ENCODE measurements around the gene TRIM16.
"Not testable (repeated sequence)": the region's sequence is repeated elsewhere in the genome, so short reads cannot be mapped to it uniquely, and the experiment has no call there.

DNA sequence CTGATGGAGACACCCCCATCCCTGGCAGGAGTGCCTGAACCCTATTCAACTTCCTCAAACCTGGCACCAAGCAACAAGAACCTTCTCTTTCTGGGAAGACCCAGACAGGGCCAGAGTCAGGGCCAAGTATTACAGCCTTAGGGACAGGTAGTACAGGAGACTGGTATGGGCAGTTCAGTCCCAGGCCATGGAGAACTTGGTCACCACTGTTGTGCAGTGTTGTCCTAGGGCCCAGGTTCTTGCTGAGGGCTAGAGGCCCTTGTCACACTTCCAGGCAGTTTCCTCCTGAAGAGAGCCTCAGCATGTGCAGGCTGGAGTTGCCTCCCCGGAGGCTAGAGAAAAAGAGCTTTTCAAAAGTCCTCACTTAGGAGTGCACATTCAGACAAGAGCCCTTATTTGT is 93.3 kb downstream of the TRIM16 start:
- TF ChIP-seq, protein P1, sequence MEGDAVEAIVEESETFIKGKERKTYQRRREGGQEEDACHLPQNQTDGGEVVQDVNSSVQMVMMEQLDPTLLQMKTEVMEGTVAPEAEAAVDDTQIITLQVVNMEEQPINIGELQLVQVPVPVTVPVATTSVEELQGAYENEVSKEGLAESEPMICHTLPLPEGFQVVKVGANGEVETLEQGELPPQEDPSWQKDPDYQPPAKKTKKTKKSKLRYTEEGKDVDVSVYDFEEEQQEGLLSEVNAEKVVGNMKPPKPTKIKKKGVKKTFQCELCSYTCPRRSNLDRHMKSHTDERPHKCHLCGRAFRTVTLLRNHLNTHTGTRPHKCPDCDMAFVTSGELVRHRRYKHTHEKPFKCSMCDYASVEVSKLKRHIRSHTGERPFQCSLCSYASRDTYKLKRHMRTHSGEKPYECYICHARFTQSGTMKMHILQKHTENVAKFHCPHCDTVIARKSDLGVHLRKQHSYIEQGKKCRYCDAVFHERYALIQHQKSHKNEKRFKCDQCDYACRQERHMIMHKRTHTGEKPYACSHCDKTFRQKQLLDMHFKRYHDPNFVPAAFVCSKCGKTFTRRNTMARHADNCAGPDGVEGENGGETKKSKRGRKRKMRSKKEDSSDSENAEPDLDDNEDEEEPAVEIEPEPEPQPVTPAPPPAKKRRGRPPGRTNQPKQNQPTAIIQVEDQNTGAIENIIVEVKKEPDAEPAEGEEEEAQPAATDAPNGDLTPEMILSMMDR (IDR thresholded peaks at IDR 0.05), result not testable (repeated sequence)
- not testable (repeated sequence) for TF ChIP-seq POLR2A (IDR thresholded peaks at IDR 0.05)
